SK-N-SH (cell line): ENCODE measurements around the gene OPRPN. TPM values are rescaled to one million over a fixed set of nuclear protein-coding genes. Genes with fewer than 3 reads are reported as not detected.

Experiments
- CTCF ChIA-PET: fragments of 300-600, 350-600 bp; formaldehyde crosslinking; extraction: SDS; loops from one replicate; lab custom pipeline; 2021; lab: Yijun Ruan, JAX
- POLR2A ChIA-PET: fragments of 350-600 bp; sonication (Branson Sonifier 250); formaldehyde crosslinking; extraction: SDS; loops from one replicate; lab custom pipeline; 2020; ENCODE audit warnings: antibody characterized with exemption, inconsistent platforms; lab: Yijun Ruan, JAX
- DNase-seq: peaks from one replicate; pipeline ENCODE4 v3.0.0; 2012
- H2AFZ ChIP-seq: fragments of 200-600 bp; sonication (generic); 2 replicates; pipeline ENCODE4 v1.8.1; 2016; ENCODE audit warnings: antibody characterized with exemption, mild to moderate bottlenecking, low read depth
- H3F3A ChIP-seq: fragments of 200-600 bp; sonication (generic); replicated peaks from 2 replicates; pipeline ENCODE3; 2016; ENCODE audit warnings: antibody characterized with exemption, mild to moderate bottlenecking; ENCODE audit not compliant: insufficient read depth
- H3K27ac ChIP-seq, 2 experiments: fragments of 200-500 bp in 1 of 2; fragments of 200-600 bp in 1 of 2; sonication (Bioruptor generic) in 1 of 2; sonication (generic), shearing (Covaris generic) in 1 of 2; 2 replicates each; pipeline versions ENCODE4 v1.5.1 to v1.6.1; 2014 to 2016; ENCODE audit warnings: low read depth in 2 of 2, inconsistent platforms in 1 of 2, low read length in 1 of 2, mild to moderate bottlenecking in 1 of 2, mixed read lengths in 1 of 2
- H3K27me3 ChIP-seq: fragments of 200-600 bp; sonication (generic), shearing (Covaris generic); 2 replicates; pipeline ENCODE4 v1.6.1; 2016; ENCODE audit warnings: mixed run types; ENCODE audit not compliant: insufficient read depth
- H3K36me3 ChIP-seq, 2 experiments: fragments of 200-500 bp in 1 of 2; fragments of 200-600 bp in 1 of 2; sonication (Bioruptor generic) in 1 of 2; sonication (generic) in 1 of 2; replicated peaks in 1 of 2; 2 replicates each; pipeline versions ENCODE3 to v1.5.1; 2014 to 2016; ENCODE audit warnings: low read length in 1 of 2, mild to moderate bottlenecking in 1 of 2; ENCODE audit not compliant: insufficient read depth in 2 of 2, control insufficient read depth in 1 of 2
- H3K4me1 ChIP-seq, 2 experiments: fragments of 200-500 bp in 1 of 2; fragments of 200-600 bp in 1 of 2; sonication (Bioruptor generic) in 1 of 2; sonication (generic), shearing (Covaris generic) in 1 of 2; 2 replicates each; pipeline versions ENCODE4 v1.5.1 to v1.6.1; 2014 to 2016; ENCODE audit warnings: low read depth in 1 of 2, low read length in 1 of 2, mixed run types in 1 of 2; ENCODE audit not compliant: insufficient read depth in 2 of 2, control insufficient read depth in 1 of 2
- H3K4me2 ChIP-seq: fragments of 200-600 bp; sonication (generic), shearing (Covaris generic); 2 replicates; pipeline ENCODE4 v1.6.1; 2017; ENCODE audit warnings: mixed run types
- H3K4me3 ChIP-seq, 2 experiments: fragments of 200-500 bp in 1 of 2; fragments of 200-600 bp in 1 of 2; sonication (Bioruptor generic) in 1 of 2; sonication (generic), shearing (Covaris generic) in 1 of 2; 2 replicates each; pipeline versions ENCODE4 v1.5.1 to v1.8.1; 2014 to 2016; ENCODE audit warnings: low read depth in 2 of 2, inconsistent platforms in 1 of 2, low read length in 1 of 2, mild to moderate bottlenecking in 1 of 2, mixed read lengths in 1 of 2, moderate library complexity in 1 of 2
- H3K79me2 ChIP-seq: fragments of 200-600 bp; sonication (generic); 2 replicates; pipeline ENCODE4 v1.8.1; 2017; ENCODE audit warnings: mild to moderate bottlenecking; ENCODE audit not compliant: insufficient read depth
- H3K9ac ChIP-seq: fragments of 200-600 bp; sonication (generic); 2 replicates; pipeline ENCODE4 v1.6.1; 2017; ENCODE audit warnings: mixed run types
- H3K9me2 ChIP-seq: fragments of 200-600 bp; sonication (generic); 2 replicates; pipeline ENCODE4 v1.6.1; 2017; ENCODE audit warnings: mixed run types
- H3K9me3 ChIP-seq: fragments of 200-600 bp; sonication (generic); 2 replicates; pipeline ENCODE4 v1.6.1; 2017; ENCODE audit warnings: mixed run types, mild to moderate bottlenecking, moderate library complexity
- H4K20me1 ChIP-seq: fragments of 200-600 bp; sonication (generic); 2 replicates; pipeline ENCODE4 v1.6.1; 2017; ENCODE audit warnings: mild to moderate bottlenecking, mixed run types; ENCODE audit not compliant: insufficient read depth
- CHD2 ChIP-seq: fragments of 150-350 bp; IDR thresholded peaks from 2 replicates; pipeline ENCODE4 v1.6.1; 2018; ENCODE audit warnings: low read length; ENCODE audit not compliant: partially characterized antibody
- CTCF ChIP-seq: fragments of 200-600 bp; sonication (generic); IDR thresholded peaks from 2 replicates; pipeline ENCODE4 v1.6.1; 2017; ENCODE audit warnings: antibody characterized with exemption, mild to moderate bottlenecking, moderate library complexity
- EZH2phosphoT487 ChIP-seq: fragments of 200-600 bp; sonication (generic); IDR thresholded peaks from 2 replicates; pipeline ENCODE4 v1.6.1; 2017; ENCODE audit warnings: low read depth, mixed run types, mild to moderate bottlenecking, antibody characterized with exemption, moderate library complexity, borderline replicate concordance
- FOXJ3 ChIP-seq: sonication (generic); formaldehyde crosslinking; IDR thresholded peaks from 2 replicates; pipeline ENCODE4 v1.5.1; 2020; ENCODE audit warnings: mild to moderate bottlenecking, missing genetic modification reagents
- GABPA ChIP-seq: IDR thresholded peaks from 2 replicates; pipeline ENCODE4 v1.4.0; 2012; ENCODE audit warnings: low read depth, mild to moderate bottlenecking
- RCOR1 ChIP-seq: fragments of 150-350 bp; IDR thresholded peaks from 2 replicates; pipeline ENCODE4 v1.6.1; 2017; ENCODE audit warnings: antibody characterized with exemption, low read length
- SMC3 ChIP-seq: IDR thresholded peaks from 2 replicates; pipeline ENCODE4 v1.6.1; 2012; ENCODE audit warnings: low read depth, low read length, improper control_type of control experiment
- TCF12 ChIP-seq: IDR thresholded peaks from 2 replicates; pipeline ENCODE4 v1.4.0; 2012
- USF2 ChIP-seq: fragments of 150-350 bp; IDR thresholded peaks from 2 replicates; pipeline ENCODE4 v1.6.1; 2017; ENCODE audit warnings: antibody characterized with exemption, low read length, low read depth, borderline replicate concordance
- YY1 ChIP-seq: IDR thresholded peaks from 2 replicates; pipeline ENCODE4 v1.4.0; 2012; ENCODE audit warnings: low read depth, mild to moderate bottlenecking
- WGBS: methylation state at CpG from one replicate; pipeline ENCODE4 v1.1.6; 2017; ENCODE audit warnings: low lambda C conversion rate; 5-methylcytosine and 5-hydroxymethylcytosine counted together
- polyA plus RNA-seq, 3 experiments: library from polyadenylated mRNA; depleted of rRNA; stranded (reverse); fragments of >200 nt; gene quantifications; 2 replicates each; pipeline ENCODE4 v1.2.3, GENCODE V29; 2012
- TF ChIP-seq, protein P1 (sequence below): IDR thresholded peaks from 2 replicates; pipeline ENCODE4; 2012
- TF ChIP-seq, protein P2 (sequence below): IDR thresholded peaks from 2 replicates; pipeline ENCODE4 v1.6.1; 2012; ENCODE audit warnings: mild to moderate bottlenecking, low read depth, low read length, moderate library complexity

OPRPN gene
- polyA plus RNA-seq, 1 of the 3 experiments (the other 2 are of a cell fraction) = not detected

- Histone ChIP-seq H3K36me3 (no peaks in the 10 kb centered on the region), H2AFZ (no peak overlapping the region), H3K27ac (no peak overlapping the region), H3K4me3 (no peak overlapping the region), H4K20me1 (no peaks in the 10 kb centered on the region), H3K79me2 (no peaks in the 10 kb centered on the region), H3K9me3 (no peaks in the 10 kb centered on the region), H3F3A (no peaks in the 10 kb centered on the region), H3K9me2 (no peaks in the 10 kb centered on the region), H3K4me1 (no peaks in the 10 kb centered on the region), H3K4me2 (no peak overlapping the region), H3K27me3 (no peaks in the 10 kb centered on the region), H3K9ac (no peak overlapping the region)
- DNase-seq = no peak
- WGBS = 7% methylated on average over 6 of the region's 7 CpGs
- TF ChIP-seq USF2 (no peak), EZH2phosphoT487 (no peak), GABPA (no peak), TCF12 (no peak)
- POLR2A ChIA-PET = no interaction called here
- CTCF ChIA-PET = interaction anchor here (1.2 kb wide), 1 partner anchor 13 kb away, joined by 3 read pairs; no protein-coding TSS in a partner anchor
Measured at GRCh38 chr4:70437197-70437596, 39.5 kb downstream of the OPRPN start.

DNA sequence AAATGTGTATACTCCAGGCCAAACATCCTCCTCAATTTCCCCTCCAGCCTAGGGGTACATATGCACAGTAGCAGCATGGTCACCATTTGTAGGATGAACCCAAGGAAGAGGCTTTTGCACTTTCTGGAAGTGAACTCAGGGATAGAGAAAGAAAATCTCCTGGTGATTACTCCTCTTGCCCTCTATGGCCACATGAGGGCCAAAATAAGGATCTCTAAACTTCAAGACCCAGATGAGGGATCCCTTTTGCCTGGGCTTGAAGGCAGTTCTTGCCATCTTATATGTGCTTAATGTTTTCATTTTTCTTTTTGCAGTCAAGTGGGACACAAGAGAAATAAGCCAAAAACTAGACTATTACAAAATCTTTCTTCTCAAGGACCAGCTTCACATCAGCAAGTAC lies 44.7 kb downstream of the OPRPN start:
- H3K79me2 ChIP-seq = no peaks in the 10 kb centered on the region
- no peak overlapping the region for H2AFZ ChIP-seq
- no peak for TF ChIP-seq SMC3
- TF ChIP-seq FOXJ3 (CRISPR knock-in tag) = no peak
- TF ChIP-seq, protein P1, sequence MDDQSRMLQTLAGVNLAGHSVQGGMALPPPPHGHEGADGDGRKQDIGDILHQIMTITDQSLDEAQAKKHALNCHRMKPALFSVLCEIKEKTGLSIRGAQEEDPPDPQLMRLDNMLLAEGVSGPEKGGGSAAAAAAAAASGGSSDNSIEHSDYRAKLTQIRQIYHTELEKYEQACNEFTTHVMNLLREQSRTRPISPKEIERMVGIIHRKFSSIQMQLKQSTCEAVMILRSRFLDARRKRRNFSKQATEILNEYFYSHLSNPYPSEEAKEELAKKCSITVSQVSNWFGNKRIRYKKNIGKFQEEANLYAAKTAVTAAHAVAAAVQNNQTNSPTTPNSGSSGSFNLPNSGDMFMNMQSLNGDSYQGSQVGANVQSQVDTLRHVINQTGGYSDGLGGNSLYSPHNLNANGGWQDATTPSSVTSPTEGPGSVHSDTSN = no peak
- no peak for TF ChIP-seq TCF12
- TF ChIP-seq, protein P2, sequence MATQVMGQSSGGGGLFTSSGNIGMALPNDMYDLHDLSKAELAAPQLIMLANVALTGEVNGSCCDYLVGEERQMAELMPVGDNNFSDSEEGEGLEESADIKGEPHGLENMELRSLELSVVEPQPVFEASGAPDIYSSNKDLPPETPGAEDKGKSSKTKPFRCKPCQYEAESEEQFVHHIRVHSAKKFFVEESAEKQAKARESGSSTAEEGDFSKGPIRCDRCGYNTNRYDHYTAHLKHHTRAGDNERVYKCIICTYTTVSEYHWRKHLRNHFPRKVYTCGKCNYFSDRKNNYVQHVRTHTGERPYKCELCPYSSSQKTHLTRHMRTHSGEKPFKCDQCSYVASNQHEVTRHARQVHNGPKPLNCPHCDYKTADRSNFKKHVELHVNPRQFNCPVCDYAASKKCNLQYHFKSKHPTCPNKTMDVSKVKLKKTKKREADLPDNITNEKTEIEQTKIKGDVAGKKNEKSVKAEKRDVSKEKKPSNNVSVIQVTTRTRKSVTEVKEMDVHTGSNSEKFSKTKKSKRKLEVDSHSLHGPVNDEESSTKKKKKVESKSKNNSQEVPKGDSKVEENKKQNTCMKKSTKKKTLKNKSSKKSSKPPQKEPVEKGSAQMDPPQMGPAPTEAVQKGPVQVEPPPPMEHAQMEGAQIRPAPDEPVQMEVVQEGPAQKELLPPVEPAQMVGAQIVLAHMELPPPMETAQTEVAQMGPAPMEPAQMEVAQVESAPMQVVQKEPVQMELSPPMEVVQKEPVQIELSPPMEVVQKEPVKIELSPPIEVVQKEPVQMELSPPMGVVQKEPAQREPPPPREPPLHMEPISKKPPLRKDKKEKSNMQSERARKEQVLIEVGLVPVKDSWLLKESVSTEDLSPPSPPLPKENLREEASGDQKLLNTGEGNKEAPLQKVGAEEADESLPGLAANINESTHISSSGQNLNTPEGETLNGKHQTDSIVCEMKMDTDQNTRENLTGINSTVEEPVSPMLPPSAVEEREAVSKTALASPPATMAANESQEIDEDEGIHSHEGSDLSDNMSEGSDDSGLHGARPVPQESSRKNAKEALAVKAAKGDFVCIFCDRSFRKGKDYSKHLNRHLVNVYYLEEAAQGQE = no peak
- no peak for TF ChIP-seq RCOR1
- no peak for TF ChIP-seq YY1
- TF ChIP-seq CHD2 = no peak
- no peak for TF ChIP-seq CTCF
- ChIA-PET POLR2A (no interaction called here), CTCF (no interaction called here)
- DNase-seq = no peak
- no peak overlapping the region for H3K4me2 ChIP-seq
- no peaks in the 10 kb centered on the region for H3K4me1 ChIP-seq
- no peaks in the 10 kb centered on the region for H3K36me3 ChIP-seq
- no peaks in the 10 kb centered on the region for H3F3A ChIP-seq
- no peaks in the 10 kb centered on the region for H3K9me2 ChIP-seq
- no peaks in the 10 kb centered on the region for H3K9me3 ChIP-seq
- H3K4me3 ChIP-seq = no peak overlapping the region
- no peak overlapping the region for H3K27ac ChIP-seq
- no peaks in the 10 kb centered on the region for H4K20me1 ChIP-seq
- no peak overlapping the region for H3K9ac ChIP-seq
- no peaks in the 10 kb centered on the region for H3K27me3 ChIP-seq
